Renal cortical epithelial cell (primary cell): ENCODE results near the gene FAM180B. TPM values are rescaled to one million over a fixed set of nuclear protein-coding genes. Genes with fewer than 3 reads are reported as not detected.

Experiments used
- DNase-seq: peaks from one replicate; pipeline ENCODE4 v3.0.0-alpha.2; 2011; ENCODE audit warnings: low read depth
- total RNA-seq: library from RNA; depleted of rRNA; stranded (reverse); fragments of >200 nt; gene quantifications from 2 replicates; pipeline ENCODE4 v1.2.3, GENCODE V29; 2014

The FAM180B gene
- total RNA-seq, 1 donor from 2014 or later, result not detected

GRCh38 chr11:47569646-47570045 lies 16.8 kb upstream of the FAM180B start:
- DNase-seq, result no peak

GRCh38 chr11:47570651-47571356 lies 15.7 kb upstream of the FAM180B start:
- no peak for DNase-seq

GRCh38 chr11:47571357-47571729 lies 15.1 kb upstream of the FAM180B start:
- DNase-seq, result no peak

GRCh38 chr11:47571895-47572294 lies 14.6 kb upstream of the FAM180B start:
- no peak for DNase-seq

- no peak for DNase-seq
Measured at GRCh38 chr11:47572715-47573255, 13.7 kb upstream of the FAM180B start.

- no peak for DNase-seq
Measured at GRCh38 chr11:47573321-47573720, 13.2 kb upstream of the FAM180B start.

- no peak for DNase-seq
Measured at GRCh38 chr11:47577460-47578041, 8.9 kb upstream of the FAM180B start.

- peak; percentile 73 for DNase-seq
Measured at GRCh38 chr11:47578524-47579494, 7.7 kb upstream of the FAM180B start, which contains the start of the genes KBTBD4 and NDUFS3. TSS of gene KBTBD4 (minus strand) at chr11:47578970. CDS start at chr11:47578951, 19 bp downstream. TSS of gene NDUFS3 (plus strand) at chr11:47579074. CDS start at chr11:47579092, 18 bp downstream.

GRCh38 chr11:47583844-47584243 lies 2.6 kb upstream of the FAM180B start:
- DNase-seq, result no peak

- no peak for DNase-seq
Measured at GRCh38 chr11:47587039-47587716, 700 bp downstream of the FAM180B start.

GRCh38 chr11:47587723-47588326 lies 1.3 kb downstream of the FAM180B start:
- no peak for DNase-seq

GRCh38 chr11:47589118-47589517 lies 2.6 kb downstream of the FAM180B start:
- DNase-seq, result no peak

- DNase-seq, result no peak
Measured at GRCh38 chr11:47589584-47589976, 3.1 kb downstream of the FAM180B start.

- DNase-seq, result no peak
Measured at GRCh38 chr11:47589977-47590861, 3.7 kb downstream of the FAM180B start.

GRCh38 chr11:47591764-47592163 lies 5.3 kb downstream of the FAM180B start:
- no peak for DNase-seq

GRCh38 chr11:47592251-47592650 lies 5.8 kb downstream of the FAM180B start:
- no peak for DNase-seq

GRCh38 chr11:47592970-47593369 lies 6.5 kb downstream of the FAM180B start:
- DNase-seq, result no peak

GRCh38 chr11:47593492-47593933 lies 7.0 kb downstream of the FAM180B start:
- no peak for DNase-seq

- no peak for DNase-seq
Measured at GRCh38 chr11:47593934-47594855, 7.7 kb downstream of the FAM180B start, which contains the start of gene C1QTNF4. TSS of gene C1QTNF4 (minus strand) at chr11:47594411. CDS start at chr11:47590810, 3,601 bp downstream.
